Nephron (organoid): ENCODE measurements around the gene TRMT112.
A peak's percentile ranks its signal among the peaks of the same experiment; 100 is the strongest.

ENCODE experiments used
- H3K27ac Mint-ChIP-seq, 3 experiments: 2 replicates each; pipeline ENCODE4 v1.8.0; 2020; ENCODE audit warnings: mixed read lengths in 3 of 3, mild to moderate bottlenecking in 2 of 3, moderate library complexity in 1 of 3
- H3K27me3 Mint-ChIP-seq: 2 replicates; pipeline ENCODE4 v1.8.0; 2021; ENCODE audit warnings: low read depth, mild to moderate bottlenecking, moderate library complexity, mixed read lengths
- H3K36me3 Mint-ChIP-seq: 2 replicates; pipeline ENCODE4 v1.8.0; 2020; ENCODE audit warnings: low read depth, mixed read lengths
- H3K4me1 Mint-ChIP-seq: 2 replicates; pipeline ENCODE4 v1.8.0; 2020; ENCODE audit warnings: mixed read lengths
- H3K4me3 Mint-ChIP-seq, 3 experiments: 2 replicates each; pipeline ENCODE4 v1.8.0; 2020; ENCODE audit warnings: mild to moderate bottlenecking in 3 of 3, mixed read lengths in 3 of 3, moderate library complexity in 2 of 3
- H3K9me3 Mint-ChIP-seq: 2 replicates; pipeline ENCODE4 v1.8.0; 2020; ENCODE audit warnings: mixed read lengths
- CTCF ChIP-seq, 3 experiments: fragments of 200-600 bp; sonication (generic); IDR thresholded peaks; one replicate each; pipeline ENCODE4 v1.5.0; 2021; ENCODE audit warnings: antibody characterized with exemption in 3 of 3; ENCODE audit not compliant: unreplicated experiment in 3 of 3

Gene TRMT112

GRCh38 chr11:64304316-64305072 is 12.9 kb downstream of the TRMT112 start:
- Mint-ChIP-seq H3K27me3 (peaks cover 49% of the 10 kb centered on the region), H3K27ac (peak overlapping the region; percentile 69 to 97 (median 94)), H3K9me3 (no peaks in the 10 kb centered on the region), H3K36me3 (no peaks in the 10 kb centered on the region), H3K4me1 (peaks cover 26% of the 10 kb centered on the region), H3K4me3 (peak overlapping the region; percentile 93 to 94 (median 93))
- peak; percentile 83 to 86 (median 86) for TF ChIP-seq CTCF (IDR thresholded peaks at IDR 0.05; ENCODE audit: unreplicated experiment in 3 of 3)

GRCh38 chr11:64304032-64304315 is 13.4 kb downstream of the TRMT112 start:
- TF ChIP-seq CTCF (IDR thresholded peaks at IDR 0.05; ENCODE audit: unreplicated experiment in 3 of 3), result no peak
- peaks cover 54% of the 10 kb centered on the region for H3K27me3 Mint-ChIP-seq
- no peaks in the 10 kb centered on the region for H3K9me3 Mint-ChIP-seq
- peaks cover 26% of the 10 kb centered on the region for H3K4me1 Mint-ChIP-seq
- H3K36me3 Mint-ChIP-seq, result no peaks in the 10 kb centered on the region
- H3K27ac Mint-ChIP-seq, result peak overlapping the region; percentile 69 to 97 (median 94)
- peak overlapping the region; percentile 93 to 94 (median 93) for H3K4me3 Mint-ChIP-seq

- Mint-ChIP-seq H3K4me1 (peaks cover 26% of the 10 kb centered on the region), H3K27me3 (peaks cover 60% of the 10 kb centered on the region)
Measured at GRCh38 chr11:64303109-64304031, 14.0 kb downstream of the TRMT112 start.

GRCh38 chr11:64299847-64300648 is 17.3 kb downstream of the TRMT112 start, which contains the start of gene CATSPERZ:
CATSPERZ (plus strand) TSS chr11:64300358; CDS start chr11:64300411, 53 bp downstream.
- Mint-ChIP-seq H3K4me3 (peak within 1 kb of the TSS; percentile 62 to 76 (median 75)), H3K27me3 (peaks cover 91% of the 10 kb centered on the region), H3K9me3 (no peaks in the 10 kb centered on the region), H3K4me1 (peaks cover 14% of the 10 kb centered on the region), H3K36me3 (no peaks in the 10 kb centered on the region), H3K27ac (no peak within 1 kb of the TSS)
- no peak for TF ChIP-seq CTCF (IDR thresholded peaks at IDR 0.05; ENCODE audit: unreplicated experiment in 3 of 3)

More at GRCh38 chr11:64303109-64304031, 14.0 kb downstream of the TRMT112 start:
- Mint-ChIP-seq H3K36me3 (no peaks in the 10 kb centered on the region), H3K9me3 (no peaks in the 10 kb centered on the region), H3K4me3 (peak overlapping the region; percentile 93 to 94 (median 93)), H3K27ac (no peak overlapping the region)
- TF ChIP-seq CTCF (IDR thresholded peaks at IDR 0.05; ENCODE audit: unreplicated experiment in 3 of 3), result no peak

- H3K36me3 Mint-ChIP-seq, result no peaks in the 10 kb centered on the region
- peaks cover 7% of the 10 kb centered on the region for H3K4me1 Mint-ChIP-seq
- peak overlapping the region; percentile 62 to 76 (median 75) for H3K4me3 Mint-ChIP-seq
- TF ChIP-seq CTCF (IDR thresholded peaks at IDR 0.05; ENCODE audit: unreplicated experiment in 3 of 3), result no peak
- H3K27me3 Mint-ChIP-seq, result peaks cover 91% of the 10 kb centered on the region
- H3K27ac Mint-ChIP-seq, result no peak overlapping the region
- no peaks in the 10 kb centered on the region for H3K9me3 Mint-ChIP-seq
Measured at GRCh38 chr11:64298966-64299846, 18.2 kb downstream of the TRMT112 start.
